ENCODE measurements around the gene RSU1.

The RSU1 gene

GRCh38 chr10:16681521-16681920 is 135.7 kb downstream of the RSU1 start:
- DNase-seq, result no peak

- DNase-seq, result no peak
These were observed 137.7 kb downstream of the RSU1 start for GRCh38 chr10:16679511-16679910.

- DNase-seq, result no peak
These were observed 141.9 kb downstream of the RSU1 start for GRCh38 chr10:16675334-16675733.

GRCh38 chr10:16674147-16674703 is 143.0 kb downstream of the RSU1 start:
- DNase-seq, result no peak

GRCh38 chr10:16673443-16673842 is 143.8 kb downstream of the RSU1 start:
- DNase-seq, result no peak

- DNase-seq, result no peak
These were observed 153.8 kb downstream of the RSU1 start for GRCh38 chr10:16663444-16663843.

GRCh38 chr10:16662923-16663322 is 154.3 kb downstream of the RSU1 start:
- DNase-seq, result no peak

- DNase-seq, result no peak
These were observed 160.3 kb downstream of the RSU1 start for GRCh38 chr10:16656895-16657294.

- DNase-seq, result peak in 2 of 56 donors; percentile 1 to 3
These were observed 164.0 kb downstream of the RSU1 start for GRCh38 chr10:16653224-16653623.

GRCh38 chr10:16652154-16652553 is 165.1 kb downstream of the RSU1 start:
- DNase-seq, result no peak

GRCh38 chr10:16649757-16650156 is 167.5 kb downstream of the RSU1 start:
- no peak for DNase-seq

- DNase-seq, result no peak
These were observed 168.9 kb downstream of the RSU1 start for GRCh38 chr10:16648366-16648765.

GRCh38 chr10:16646181-16647059 is 170.8 kb downstream of the RSU1 start:
- DNase-seq, result no peak

- DNase-seq, result no peak
These were observed 173.1 kb downstream of the RSU1 start for GRCh38 chr10:16644146-16644545.

GRCh38 chr10:16643502-16643901 is 173.7 kb downstream of the RSU1 start:
- no peak for DNase-seq

- DNase-seq, result no peak
These were observed 177.1 kb downstream of the RSU1 start for GRCh38 chr10:16640153-16640552.

GRCh38 chr10:16639471-16639870 is 177.8 kb downstream of the RSU1 start:
- DNase-seq, result no peak

GRCh38 chr10:16632996-16633395 is 184.2 kb downstream of the RSU1 start:
- no peak for DNase-seq

- DNase-seq, result no peak
These were observed 190.5 kb downstream of the RSU1 start for GRCh38 chr10:16626697-16627096.

- no peak for DNase-seq
These were observed 204.3 kb downstream of the RSU1 start for GRCh38 chr10:16612981-16613355.

GRCh38 chr10:16612115-16612980 is 204.9 kb downstream of the RSU1 start:
- DNase-seq, result no peak

GRCh38 chr10:16611037-16611436 is 206.2 kb downstream of the RSU1 start:
- DNase-seq, result peak in 2 of 56 donors; percentile 3 to 5
